ENCODE measurements around the gene SDF2L1.

DNA sequence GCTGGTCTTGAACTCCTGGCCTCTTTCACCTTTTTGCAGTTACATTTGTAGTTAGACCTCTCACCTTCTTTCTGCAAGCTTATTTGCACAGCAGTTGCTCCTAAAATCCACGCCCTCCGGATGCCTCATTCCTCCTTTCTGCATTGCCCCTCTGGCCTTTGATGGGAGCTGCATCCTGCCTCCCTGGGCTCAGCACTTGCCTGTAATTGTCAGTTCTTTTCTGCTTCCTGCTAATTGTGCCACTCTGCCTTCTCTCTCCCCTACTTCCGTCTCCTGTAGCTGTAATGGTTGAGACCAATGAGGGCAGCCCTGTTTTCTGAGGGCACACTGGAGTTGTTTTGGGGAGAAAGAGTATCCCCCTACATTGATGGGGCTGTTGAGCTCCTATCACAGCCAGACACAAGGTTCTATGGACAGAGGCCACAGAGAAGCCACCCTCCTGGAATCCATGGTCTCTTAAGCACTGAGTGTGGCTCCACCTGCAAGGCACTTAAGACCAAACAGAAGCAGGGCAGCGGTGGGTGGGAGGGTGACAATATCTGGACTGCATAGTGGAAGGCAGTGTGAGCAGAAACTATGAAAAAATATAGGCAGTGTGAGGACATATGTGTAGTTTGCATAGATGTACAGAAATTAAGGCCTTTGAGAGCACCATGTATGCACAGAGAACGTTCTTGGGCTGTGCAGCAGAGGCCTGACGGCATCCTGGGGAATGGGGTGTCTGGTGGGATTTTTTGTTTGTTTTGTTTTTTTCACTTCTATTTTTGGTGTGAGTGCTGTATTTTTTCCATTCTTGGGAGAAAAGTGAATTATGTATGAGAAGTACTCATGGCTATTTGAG is 42.8 kb upstream of the SDF2L1 start:
- TF ChIP-seq ZNF274 (IDR thresholded peaks at IDR 0.05; ENCODE audit: low read depth, low read length) = no peak
- no peak for TF ChIP-seq YY1 (IDR thresholded peaks at IDR 0.05; ENCODE audit: insufficient read depth, insufficient read length)
- TF ChIP-seq SUZ12 (IDR thresholded peaks at IDR 0.05; ENCODE audit: extremely low read depth, insufficient read depth, insufficient read length) = no peak
